GM21360 (cell line): ENCODE data around the gene CDHR5.
"Not testable (repeated sequence)": the region's sequence is repeated elsewhere in the genome, so short reads cannot be mapped to it uniquely, and the experiment has no call there.

Experiments used
- ATAC-seq: cut with Tn5 transposase; IDR thresholded peaks from one replicate; pipeline ENCODE4 v1.9.1; 2021; ENCODE audit warnings: mild to moderate bottlenecking, moderate library complexity; ENCODE audit not compliant: unreplicated experiment

CDHR5 gene

DNA sequence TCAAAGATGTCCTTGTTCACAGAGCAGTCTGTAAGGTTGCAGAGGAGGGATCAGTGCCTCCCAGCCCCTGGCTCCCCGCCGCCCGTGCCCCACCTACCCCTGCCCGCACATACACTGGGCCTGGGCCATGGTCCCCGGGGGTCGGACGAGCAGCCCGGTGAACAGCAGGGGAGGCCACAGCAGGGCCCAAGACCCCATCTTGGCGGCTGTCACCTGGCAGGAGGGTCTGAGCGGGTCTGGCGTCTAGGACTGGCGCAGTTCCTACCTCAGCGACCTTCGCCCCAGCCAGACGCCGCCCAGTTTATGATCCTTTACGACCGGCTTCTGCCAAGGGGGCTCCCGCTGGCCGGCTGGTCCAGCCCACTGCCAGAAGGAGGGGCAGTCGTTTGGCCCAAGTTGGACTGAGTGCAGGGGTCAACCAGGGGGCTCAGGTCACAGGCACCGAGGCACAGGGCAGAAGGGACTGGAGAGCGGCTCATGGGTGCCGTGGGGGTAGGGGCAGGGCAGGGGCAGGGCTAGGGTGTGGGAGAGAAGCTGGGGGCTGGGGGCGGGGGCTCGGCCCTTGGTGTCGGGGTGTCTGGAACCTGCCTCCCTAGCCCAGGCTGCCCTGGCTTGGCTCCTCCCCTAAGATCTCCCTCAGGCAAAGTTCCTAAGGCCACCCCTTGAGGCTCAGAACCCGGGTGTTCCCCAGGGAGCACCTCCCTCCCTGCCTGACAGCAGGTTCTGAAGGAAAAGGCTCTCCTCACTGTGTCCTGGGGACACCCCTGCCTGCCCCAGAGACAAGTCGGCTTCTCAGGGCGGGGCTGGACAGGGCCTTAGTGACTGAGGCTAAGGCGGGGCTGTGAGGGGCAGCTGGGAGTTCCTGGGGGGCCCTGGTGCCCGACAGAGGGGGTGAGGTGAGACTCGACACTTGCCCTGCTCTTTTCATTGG lies at the start of gene CDHR5:
Gene CDHR5, minus strand, starts transcription at position 251 of the 931 bp plus-strand sequence. Its CDS starts 53 bp downstream, at position 198.
- no peak for ATAC-seq

DNA sequence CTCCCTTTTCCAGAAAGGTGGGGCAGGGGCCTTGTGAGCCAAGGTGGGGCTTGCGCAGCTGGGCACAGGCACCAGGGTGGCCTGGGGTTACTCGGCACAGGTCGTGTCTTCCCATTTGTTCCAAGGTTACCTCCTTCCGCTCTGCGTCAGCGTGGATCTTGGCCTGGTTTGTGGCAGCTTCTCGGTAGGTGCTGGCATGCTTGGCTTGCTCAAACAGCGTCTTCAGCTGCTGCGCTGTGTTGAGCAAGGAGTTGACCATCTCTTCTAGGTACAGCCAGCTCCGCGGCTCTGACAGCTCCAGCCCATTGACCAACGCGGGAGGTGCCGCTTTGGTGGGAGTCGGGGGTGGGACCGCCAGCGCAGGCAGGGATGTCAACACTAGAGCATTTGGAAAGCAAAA lies 49.7 kb upstream of the CDHR5 start:
- no peak for ATAC-seq

DNA sequence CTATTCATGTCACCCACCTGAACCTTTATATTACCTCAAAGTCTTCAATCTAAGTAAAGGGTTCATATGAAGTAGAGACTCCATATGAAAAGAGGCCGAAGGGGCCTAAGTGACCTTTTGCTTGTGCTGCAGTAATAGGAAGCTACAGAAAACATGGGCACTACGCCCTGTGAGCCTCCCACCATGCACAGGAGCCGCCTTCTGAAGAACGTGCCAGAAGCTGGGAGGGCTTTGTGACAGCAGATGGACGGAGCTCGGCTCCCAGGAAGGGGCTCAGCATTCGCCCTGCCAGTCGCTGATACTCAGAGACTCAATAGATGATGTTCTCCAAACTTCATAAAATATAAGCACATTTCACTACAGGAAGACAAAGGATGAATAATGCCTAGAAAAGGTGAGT lies 49.1 kb upstream of the CDHR5 start:
- no peak for ATAC-seq

GRCh38 chr11:665704-666281 lies 41.0 kb upstream of the CDHR5 start:
- ATAC-seq, result no peak

- no peak for ATAC-seq
These were observed 40.4 kb upstream of the CDHR5 start for GRCh38 chr11:665062-665703.

DNA sequence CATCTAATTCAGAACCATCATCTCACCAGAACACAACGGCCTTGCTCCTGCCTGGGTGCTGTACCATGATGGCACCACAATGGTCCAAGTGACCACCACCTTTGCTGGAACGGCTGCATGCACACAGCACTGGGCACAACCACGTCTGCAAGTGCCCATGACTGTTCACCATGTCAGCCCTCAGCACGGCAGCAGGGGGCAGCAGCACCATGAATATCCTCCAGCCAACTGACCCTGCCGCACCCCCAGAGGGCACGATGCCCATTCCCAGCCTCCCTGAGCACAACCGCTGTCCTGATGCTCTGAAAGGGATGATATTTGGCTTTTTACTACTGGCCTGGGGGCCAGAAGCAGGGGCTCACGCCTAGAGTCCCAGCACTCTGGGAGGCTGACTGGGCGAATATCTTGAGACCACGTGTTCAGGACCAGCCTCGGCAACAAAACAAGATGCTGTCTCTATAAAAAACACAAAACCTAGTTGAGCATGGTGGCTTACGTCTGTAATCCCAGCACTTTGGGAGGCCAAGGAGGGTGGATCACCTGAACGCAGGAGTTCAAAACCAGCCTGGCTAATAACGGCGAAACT lies 38.0 kb upstream of the CDHR5 start:
- no peak for ATAC-seq

- ATAC-seq, result no peak
These were observed 36.1 kb upstream of the CDHR5 start for GRCh38 chr11:660681-661444.

DNA sequence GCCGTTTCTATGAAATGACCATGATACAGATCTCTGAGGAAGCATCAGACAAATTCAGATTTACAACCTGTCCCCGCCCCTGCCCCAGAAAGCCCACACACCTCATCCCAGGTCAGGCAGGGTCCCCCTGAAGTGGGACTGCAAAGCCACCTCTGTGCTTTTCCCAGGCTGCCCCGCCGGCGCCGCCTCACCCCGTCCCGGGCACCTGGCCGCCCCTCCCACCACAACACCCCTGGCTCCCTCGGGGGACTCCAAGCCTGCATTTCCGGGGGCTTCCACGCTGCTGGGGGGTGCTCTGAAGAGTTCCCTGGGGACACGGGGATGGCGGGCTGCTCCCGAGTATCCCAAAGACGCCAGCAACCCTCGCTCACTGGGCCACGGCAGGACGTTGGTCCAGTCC lies 35.5 kb upstream of the CDHR5 start:
- ATAC-seq, result no peak

DNA sequence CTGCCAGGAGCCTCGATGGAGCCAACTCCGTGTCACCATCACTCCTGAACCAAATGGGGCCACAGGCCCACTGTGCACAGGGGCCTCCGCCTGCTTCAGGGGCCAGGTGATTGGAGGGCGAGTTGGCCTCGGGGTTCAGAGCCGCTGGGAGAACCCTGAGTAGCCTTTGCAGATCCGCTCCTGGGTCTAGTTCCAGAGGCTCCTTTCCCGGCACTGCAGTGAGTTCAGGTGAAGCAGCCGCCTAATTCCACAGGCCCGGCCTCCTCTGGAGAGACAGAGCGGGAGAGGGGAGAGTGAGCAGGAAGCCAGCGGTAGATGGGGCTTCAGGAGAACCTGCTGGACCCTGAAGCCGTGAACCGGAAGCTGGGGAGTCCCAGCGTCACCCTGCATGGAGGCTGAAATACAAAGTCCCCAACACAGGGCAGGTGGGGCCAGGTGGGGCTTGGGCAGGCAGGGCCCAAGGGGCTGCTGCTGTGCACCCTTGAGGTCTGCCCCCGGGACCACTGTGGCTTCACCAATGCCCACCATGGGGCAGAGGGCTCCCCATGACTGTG lies 34.9 kb upstream of the CDHR5 start:
- ATAC-seq, result no peak

- no peak for ATAC-seq
These were observed 33.0 kb upstream of the CDHR5 start for GRCh38 chr11:657691-658126.

- ATAC-seq, result no peak
These were observed 32.1 kb upstream of the CDHR5 start for GRCh38 chr11:656866-657265.

- no peak for ATAC-seq
These were observed 31.7 kb upstream of the CDHR5 start for GRCh38 chr11:656426-656825.

DNA sequence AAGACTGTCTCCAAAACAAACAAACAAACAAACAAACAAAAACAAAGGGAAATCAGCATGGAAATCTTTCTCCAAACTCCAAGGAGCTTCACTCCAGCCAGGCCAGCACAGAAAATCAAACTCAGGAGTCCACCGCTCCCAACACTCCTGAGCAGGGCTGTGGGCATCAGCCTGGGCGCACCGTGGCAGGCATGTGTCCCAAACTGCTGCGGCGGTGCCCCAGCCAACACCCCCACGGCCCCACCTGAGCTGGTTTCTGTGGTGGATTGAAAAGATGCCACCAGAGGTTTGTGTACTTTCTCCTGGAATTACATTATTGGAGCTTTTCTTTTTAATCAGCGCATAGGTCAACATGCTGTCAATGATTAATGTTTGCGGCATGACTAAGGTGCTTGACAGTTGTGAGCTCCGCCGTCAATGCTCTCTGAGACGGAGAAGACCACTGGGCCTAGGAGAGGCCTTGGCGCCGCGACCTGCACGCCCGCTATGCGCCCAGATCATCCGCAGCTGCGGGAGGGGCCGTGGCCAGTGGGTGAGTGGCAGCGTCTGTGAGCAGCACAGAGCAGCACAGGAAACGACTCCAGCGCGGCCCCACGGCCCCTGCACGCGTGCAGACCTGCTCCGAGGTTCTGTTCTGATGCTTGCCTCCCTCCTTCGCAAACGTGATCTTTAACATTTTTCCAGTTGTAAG lies 30.4 kb upstream of the CDHR5 start:
- ATAC-seq, result no peak

- ATAC-seq, result not testable (repeated sequence)
These were observed 29.7 kb upstream of the CDHR5 start for GRCh38 chr11:654444-654843.

- ATAC-seq, result no peak
These were observed 29.1 kb upstream of the CDHR5 start for GRCh38 chr11:653837-654236.

GRCh38 chr11:653136-653535 lies 28.4 kb upstream of the CDHR5 start:
- ATAC-seq, result not testable (repeated sequence)

- no peak for ATAC-seq
These were observed 25.7 kb upstream of the CDHR5 start for GRCh38 chr11:650482-650881.

DNA sequence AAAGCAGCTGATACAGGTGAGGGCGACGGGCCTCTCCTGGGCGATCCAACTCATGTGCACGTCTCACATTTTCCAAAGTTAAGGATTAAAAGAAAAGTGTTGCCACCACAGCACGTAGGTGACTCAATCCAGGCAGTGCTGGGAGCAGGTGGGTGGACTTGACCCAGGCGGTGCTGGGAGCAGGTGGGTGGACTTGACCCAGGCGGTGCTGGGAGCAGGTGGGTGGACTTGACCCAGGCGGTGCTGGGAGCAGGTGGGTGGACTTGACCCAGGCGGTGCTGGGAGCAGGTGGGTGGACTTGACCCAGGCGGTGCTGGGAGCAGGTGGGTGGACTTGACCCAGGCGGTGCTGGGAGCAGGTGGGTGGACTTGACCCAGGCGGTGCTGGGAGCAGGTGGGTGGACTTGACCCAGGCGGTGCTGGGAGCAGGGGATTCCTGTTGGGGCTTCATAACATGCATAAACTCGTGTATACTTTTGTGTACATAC lies 23.0 kb upstream of the CDHR5 start:
- not testable (repeated sequence) for ATAC-seq

DNA sequence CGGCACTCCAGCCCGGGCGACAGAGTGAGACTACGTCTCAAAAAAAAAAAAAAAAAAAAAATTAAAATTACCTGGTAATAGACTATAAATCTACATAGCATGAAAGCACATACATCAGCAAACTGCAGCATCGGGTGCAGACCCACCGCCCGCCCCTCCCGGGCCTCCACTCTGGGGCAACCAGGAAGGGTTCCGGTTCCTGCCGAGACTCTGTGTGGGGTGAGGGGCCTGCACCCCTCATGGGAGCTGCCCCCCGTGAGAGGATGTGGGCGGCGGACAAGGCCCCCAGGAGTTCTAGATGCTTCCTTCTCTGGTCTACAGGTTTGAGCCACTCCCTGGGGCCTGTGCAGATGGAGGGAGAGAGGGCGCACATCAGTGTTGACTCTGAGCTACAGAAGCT lies 21.5 kb upstream of the CDHR5 start:
- no peak for ATAC-seq

- no peak for ATAC-seq
These were observed 20.8 kb upstream of the CDHR5 start for GRCh38 chr11:645536-645935.
